ENCODE measurements around the gene TAF9B.
"Not testable (repeated sequence)": the region's sequence is repeated elsewhere in the genome, so short reads cannot be mapped to it uniquely, and the experiment has no call there.

The TAF9B gene

DNA sequence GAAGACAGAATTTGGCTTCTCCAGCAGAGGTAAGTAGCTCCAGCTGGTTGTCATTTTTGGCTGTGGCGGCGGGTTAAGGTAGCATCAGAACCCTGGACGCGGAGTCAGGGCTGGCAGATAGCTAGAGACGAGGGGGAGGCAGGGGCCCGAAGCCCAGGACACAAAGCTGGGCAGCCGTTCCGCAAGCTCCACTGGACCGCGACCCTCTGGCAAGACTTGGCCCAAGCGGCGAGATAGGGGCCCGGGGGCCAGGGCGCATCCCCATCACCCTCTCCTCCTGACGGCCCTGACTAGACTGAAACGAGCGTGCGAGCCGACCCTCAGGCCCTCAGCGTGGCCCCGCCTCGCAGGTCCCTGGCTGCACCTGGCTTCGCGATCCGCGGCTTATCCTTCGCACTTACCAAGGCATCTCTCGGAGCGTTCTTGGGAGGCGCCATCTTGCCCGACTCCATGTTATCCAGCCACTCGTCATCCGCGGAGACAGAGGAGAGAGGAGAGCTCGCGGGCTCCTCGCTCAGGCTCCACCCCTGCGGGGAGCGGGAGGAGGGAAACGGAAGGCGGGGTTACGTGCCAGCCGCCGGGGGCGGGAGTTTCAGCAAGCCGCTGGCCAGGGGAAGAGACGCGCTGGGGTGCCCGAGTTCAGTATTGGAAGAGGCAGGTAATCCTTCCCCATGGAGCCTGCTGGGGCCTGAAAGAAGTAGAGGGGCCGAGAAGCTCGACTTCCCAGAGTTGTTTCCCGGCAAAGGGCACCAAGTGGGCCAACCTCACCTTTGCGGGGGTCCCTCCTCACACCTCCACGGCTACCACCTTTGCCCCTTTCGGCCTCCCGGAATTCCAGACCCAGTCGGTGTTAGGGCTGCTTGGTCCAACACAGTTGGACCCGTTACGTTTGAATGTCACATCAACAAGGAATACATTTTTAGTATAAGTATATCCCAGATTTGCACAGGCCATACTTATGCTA is at the start of gene TAF9B:
TAF9B (minus strand) TSS at position 491 of the 964 bp plus-strand sequence; CDS start at position 452, 39 bp downstream.
- Histone ChIP-seq H3K4me1 (ENCODE audit: insufficient read depth, low read length) (no peaks in the 10 kb centered on the region), H3K4me3 (ENCODE audit: low read depth in 1 of 2, low read length in 2 of 2) (peak within 1 kb of the TSS; percentile 50 to 65), H3K36me3 (ENCODE audit: insufficient read depth, low read length) (no peaks in the 10 kb centered on the region), H3K9me3 (ENCODE audit: low read length) (no peaks in the 10 kb centered on the region), H3K27me3 (ENCODE audit: control insufficient read depth in 1 of 2, insufficient read depth in 2 of 2, low read length in 2 of 2) (no peaks in the 10 kb centered on the region), H3K27ac (ENCODE audit: low read depth, low read length) (peak within 1 kb of the TSS; percentile 75), H3K9ac (ENCODE audit: low read length) (peak within 1 kb of the TSS; percentile 15)

DNA sequence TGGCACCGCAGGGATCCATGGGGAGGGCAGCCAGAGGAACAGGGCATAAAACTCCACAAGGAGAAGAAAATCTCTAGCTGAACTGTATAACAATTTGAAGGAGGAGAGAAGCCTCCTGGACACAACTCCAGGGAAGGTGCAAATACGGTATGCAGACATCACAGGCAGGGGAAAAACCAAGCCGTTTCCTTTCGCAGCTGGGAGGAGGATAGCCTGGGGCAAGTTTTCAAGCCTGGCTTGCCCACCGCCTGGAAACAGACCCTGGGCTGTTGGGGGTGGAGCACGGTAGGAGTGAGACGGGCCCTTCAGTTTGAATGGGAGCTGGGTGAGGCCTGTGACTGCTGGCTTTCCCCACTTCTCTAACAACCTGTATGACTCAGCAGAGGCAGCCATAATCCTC is 43.4 kb upstream of the TAF9B start:
- no peak overlapping the region for H3K27ac ChIP-seq (ENCODE audit: low read depth, low read length)
- H3K27me3 ChIP-seq (ENCODE audit: control insufficient read depth in 1 of 2, insufficient read depth in 2 of 2, low read length in 2 of 2), result no peaks in the 10 kb centered on the region
- H3K4me1 ChIP-seq (ENCODE audit: insufficient read depth, low read length), result no peaks in the 10 kb centered on the region
- H3K36me3 ChIP-seq (ENCODE audit: insufficient read depth, low read length), result no peaks in the 10 kb centered on the region
- H3K9ac ChIP-seq (ENCODE audit: low read length), result no peak overlapping the region
- H3K9me3 ChIP-seq (ENCODE audit: low read length), result no peaks in the 10 kb centered on the region
- no peak overlapping the region for H3K4me3 ChIP-seq (ENCODE audit: low read depth in 1 of 2, low read length in 2 of 2)

- Histone ChIP-seq H3K36me3 (ENCODE audit: insufficient read depth, low read length) (no peaks in the 10 kb centered on the region), H3K27ac (ENCODE audit: low read depth, low read length) (no peak overlapping the region), H3K4me3 (ENCODE audit: low read depth in 1 of 2, low read length in 2 of 2) (no peak overlapping the region), H3K9ac (ENCODE audit: low read length) (no peak overlapping the region), H3K4me1 (ENCODE audit: insufficient read depth, low read length) (no peaks in the 10 kb centered on the region), H3K27me3 (ENCODE audit: control insufficient read depth in 1 of 2, insufficient read depth in 2 of 2, low read length in 2 of 2) (no peaks in the 10 kb centered on the region), H3K9me3 (ENCODE audit: low read length) (no peaks in the 10 kb centered on the region)
Observed at GRCh38 chrX:78181307-78181706, 41.9 kb upstream of the TAF9B start.

GRCh38 chrX:78168065-78168464 is 28.6 kb upstream of the TAF9B start:
- Histone ChIP-seq H3K4me3 (ENCODE audit: low read depth in 1 of 2, low read length in 2 of 2) (no peak overlapping the region), H3K4me1 (ENCODE audit: insufficient read depth, low read length) (no peaks in the 10 kb centered on the region), H3K9me3 (ENCODE audit: low read length) (no peaks in the 10 kb centered on the region), H3K27me3 (ENCODE audit: control insufficient read depth in 1 of 2, insufficient read depth in 2 of 2, low read length in 2 of 2) (no peaks in the 10 kb centered on the region), H3K36me3 (ENCODE audit: insufficient read depth, low read length) (no peaks in the 10 kb centered on the region), H3K27ac (ENCODE audit: low read depth, low read length) (no peak overlapping the region), H3K9ac (ENCODE audit: low read length) (no peak overlapping the region)

DNA sequence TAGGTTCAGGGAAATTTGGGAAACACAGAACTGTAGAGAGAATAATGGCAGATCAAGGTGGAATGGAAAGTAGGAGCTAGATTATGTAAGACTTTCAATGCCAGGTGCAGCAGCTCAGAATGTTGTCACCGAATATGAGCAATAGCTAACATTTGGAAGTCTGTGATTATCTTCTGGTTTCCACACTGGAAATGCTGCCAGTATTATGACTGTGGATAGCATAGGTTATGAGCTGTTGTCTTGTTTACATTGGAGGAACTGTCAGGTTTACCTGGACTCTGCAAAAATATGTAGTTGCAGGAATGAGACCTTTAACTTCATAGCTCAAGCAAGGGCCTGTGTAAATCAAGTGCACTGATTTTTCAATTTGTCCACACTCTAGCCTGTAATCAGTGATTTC is 26.0 kb upstream of the TAF9B start:
- Histone ChIP-seq H3K4me1 (ENCODE audit: insufficient read depth, low read length) (no peaks in the 10 kb centered on the region), H3K4me3 (ENCODE audit: low read depth in 1 of 2, low read length in 2 of 2) (no peak overlapping the region), H3K36me3 (ENCODE audit: insufficient read depth, low read length) (no peaks in the 10 kb centered on the region), H3K27me3 (ENCODE audit: control insufficient read depth in 1 of 2, insufficient read depth in 2 of 2, low read length in 2 of 2) (no peaks in the 10 kb centered on the region), H3K9me3 (ENCODE audit: low read length) (no peaks in the 10 kb centered on the region), H3K9ac (ENCODE audit: low read length) (no peak overlapping the region), H3K27ac (ENCODE audit: low read depth, low read length) (no peak overlapping the region)

DNA sequence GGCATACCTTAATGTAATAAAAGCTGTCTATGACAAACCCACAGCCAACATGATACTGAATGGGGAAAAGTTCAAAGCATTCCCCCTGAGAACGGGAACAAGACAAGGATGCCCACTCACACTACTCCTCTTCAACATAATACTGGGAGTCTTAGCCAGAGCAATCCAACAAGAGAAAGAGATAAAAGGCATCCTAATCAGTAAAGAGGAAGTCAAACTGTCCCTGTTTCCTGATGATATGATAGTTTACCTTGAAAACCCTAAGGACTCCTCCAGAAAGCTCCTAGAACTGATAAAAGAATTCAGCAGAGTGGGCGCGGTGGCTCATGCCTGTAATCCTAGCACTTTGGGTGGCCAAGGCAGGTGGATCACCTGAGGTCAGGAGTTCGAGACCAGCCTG is 23.7 kb upstream of the TAF9B start:
- H3K36me3 ChIP-seq (ENCODE audit: insufficient read depth, low read length); H3K9me3 ChIP-seq (ENCODE audit: low read length); H3K4me3 ChIP-seq (ENCODE audit: low read depth in 1 of 2, low read length in 2 of 2); H3K27ac ChIP-seq (ENCODE audit: low read depth, low read length); H3K4me1 ChIP-seq (ENCODE audit: insufficient read depth, low read length); H3K27me3 ChIP-seq (ENCODE audit: control insufficient read depth in 1 of 2, insufficient read depth in 2 of 2, low read length in 2 of 2); H3K9ac ChIP-seq (ENCODE audit: low read length): not testable (repeated sequence)

- H3K4me3 ChIP-seq (ENCODE audit: low read depth in 1 of 2, low read length in 2 of 2); H3K27me3 ChIP-seq (ENCODE audit: control insufficient read depth in 1 of 2, insufficient read depth in 2 of 2, low read length in 2 of 2); H3K9me3 ChIP-seq (ENCODE audit: low read length); H3K27ac ChIP-seq (ENCODE audit: low read depth, low read length); H3K4me1 ChIP-seq (ENCODE audit: insufficient read depth, low read length); H3K36me3 ChIP-seq (ENCODE audit: insufficient read depth, low read length); H3K9ac ChIP-seq (ENCODE audit: low read length): not testable (repeated sequence)
Observed at GRCh38 chrX:78160711-78161110, 21.3 kb upstream of the TAF9B start.

GRCh38 chrX:78157846-78158245 is 18.4 kb upstream of the TAF9B start:
- not testable (repeated sequence) for H3K9me3 ChIP-seq (ENCODE audit: low read length); H3K9ac ChIP-seq (ENCODE audit: low read length); H3K4me1 ChIP-seq (ENCODE audit: insufficient read depth, low read length); H3K27ac ChIP-seq (ENCODE audit: low read depth, low read length); H3K36me3 ChIP-seq (ENCODE audit: insufficient read depth, low read length); H3K27me3 ChIP-seq (ENCODE audit: control insufficient read depth in 1 of 2, insufficient read depth in 2 of 2, low read length in 2 of 2); H3K4me3 ChIP-seq (ENCODE audit: low read depth in 1 of 2, low read length in 2 of 2)

- not testable (repeated sequence) for H3K9me3 ChIP-seq (ENCODE audit: low read length); H3K27ac ChIP-seq (ENCODE audit: low read depth, low read length); H3K4me3 ChIP-seq (ENCODE audit: low read depth in 1 of 2, low read length in 2 of 2); H3K36me3 ChIP-seq (ENCODE audit: insufficient read depth, low read length); H3K27me3 ChIP-seq (ENCODE audit: control insufficient read depth in 1 of 2, insufficient read depth in 2 of 2, low read length in 2 of 2); H3K4me1 ChIP-seq (ENCODE audit: insufficient read depth, low read length); H3K9ac ChIP-seq (ENCODE audit: low read length)
Observed at GRCh38 chrX:78157373-78157772, 17.9 kb upstream of the TAF9B start.

DNA sequence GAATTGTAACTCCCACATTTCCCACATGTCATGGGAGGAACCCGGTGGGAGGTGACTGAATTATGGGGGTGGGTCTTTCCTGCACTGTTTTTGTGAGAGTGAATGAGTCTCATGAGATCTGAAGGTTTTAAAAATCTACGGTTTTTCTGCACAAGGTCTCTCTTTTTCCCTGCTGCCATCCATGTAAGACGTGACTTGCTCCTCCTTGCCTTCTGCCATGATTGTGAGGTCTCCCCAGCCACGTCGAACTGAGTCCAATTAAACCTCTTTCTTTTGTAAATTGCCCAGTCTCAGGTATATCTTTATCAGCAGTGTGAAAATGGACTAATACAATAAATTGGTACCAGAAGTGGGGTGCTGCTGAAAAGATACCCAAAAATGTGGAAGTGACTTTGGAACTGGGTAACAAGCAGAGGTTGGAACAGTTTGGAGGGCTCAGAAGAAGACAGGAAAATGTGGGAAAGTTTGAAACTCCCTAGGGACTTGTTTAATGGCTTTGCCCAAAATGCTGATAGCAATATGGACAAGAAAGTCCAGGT is 7.6 kb upstream of the TAF9B start:
- not testable (repeated sequence) for H3K9ac ChIP-seq (ENCODE audit: low read length); H3K4me3 ChIP-seq (ENCODE audit: low read depth in 1 of 2, low read length in 2 of 2); H3K27me3 ChIP-seq (ENCODE audit: control insufficient read depth in 1 of 2, insufficient read depth in 2 of 2, low read length in 2 of 2); H3K9me3 ChIP-seq (ENCODE audit: low read length); H3K4me1 ChIP-seq (ENCODE audit: insufficient read depth, low read length); H3K36me3 ChIP-seq (ENCODE audit: insufficient read depth, low read length); H3K27ac ChIP-seq (ENCODE audit: low read depth, low read length)

- no peaks in the 10 kb centered on the region for H3K36me3 ChIP-seq (ENCODE audit: insufficient read depth, low read length)
- H3K27ac ChIP-seq (ENCODE audit: low read depth, low read length), result no peak overlapping the region
- H3K4me1 ChIP-seq (ENCODE audit: insufficient read depth, low read length), result no peaks in the 10 kb centered on the region
- H3K9ac ChIP-seq (ENCODE audit: low read length), result no peak overlapping the region
- no peaks in the 10 kb centered on the region for H3K9me3 ChIP-seq (ENCODE audit: low read length)
- no peaks in the 10 kb centered on the region for H3K27me3 ChIP-seq (ENCODE audit: control insufficient read depth in 1 of 2, insufficient read depth in 2 of 2, low read length in 2 of 2)
- H3K4me3 ChIP-seq (ENCODE audit: low read depth in 1 of 2, low read length in 2 of 2), result peak overlapping the region in 1 of 2 donors; percentile 65
Observed at GRCh38 chrX:78140206-78140605, 756 bp upstream of the TAF9B start.
